K562 (cell line): Measurements from ENCODE around the gene UPK2.

Experiments
- ATF1 ChIP-seq, 2 experiments: fragments of 450-650 bp in 1 of 2; IDR thresholded peaks; 2 replicates each; pipeline ENCODE4 v1.6.1; 2016; ENCODE audit warnings: missing compliant biosample characterization in 1 of 2, missing genetic modification characterization in 1 of 2
- CBFA2T3 ChIP-seq: fragments of 450-650 bp; IDR thresholded peaks from 2 replicates; pipeline ENCODE4 v1.6.1; 2017
- GABPB1 ChIP-seq: sonication (generic); formaldehyde crosslinking; IDR thresholded peaks from 2 replicates; pipeline ENCODE4 v1.8.0; 2022; ENCODE audit warnings: mild to moderate bottlenecking, missing genetic modification reagents
- GTF2F1 ChIP-seq: IDR thresholded peaks from 2 replicates; pipeline ENCODE4 v1.6.1; 2011; ENCODE audit warnings: low read depth, low read length, improper control_type of control experiment
- KLF13 ChIP-seq: fragments of 450-650 bp; IDR thresholded peaks from 2 replicates; pipeline ENCODE4 v1.6.1; 2016; ENCODE audit warnings: missing genetic modification characterization, low read depth, mild to moderate bottlenecking, missing compliant biosample characterization, moderate library complexity, borderline replicate concordance
- MTA3 ChIP-seq: fragments of 450-650 bp; formaldehyde crosslinking; IDR thresholded peaks from 2 replicates; pipeline ENCODE4 v1.6.1; 2017; ENCODE audit warnings: mild to moderate bottlenecking, borderline replicate concordance
- POLR2A ChIP-seq: fragments of 450-650 bp; conservative IDR thresholded peaks from 2 replicates; pipeline ENCODE4 v1.6.1; 2016
- POLR2AphosphoS5 ChIP-seq: IDR thresholded peaks from 2 replicates; pipeline ENCODE4 v1.6.1; 2011; ENCODE audit warnings: mild to moderate bottlenecking, low read depth, low read length, moderate library complexity; ENCODE audit not compliant: control insufficient read depth, insufficient read depth
- SMAD3 ChIP-seq: fragments of 450-650 bp; formaldehyde crosslinking; conservative IDR thresholded peaks from 2 replicates; pipeline ENCODE4 v1.4.0; 2020; ENCODE audit warnings: mild to moderate bottlenecking
- TSHZ1 ChIP-seq: fragments of 250-450 bp; sonication (Bioruptor Pico); IDR thresholded peaks from 2 replicates; pipeline ENCODE4 v1.4.0; 2020; ENCODE audit warnings: mild to moderate bottlenecking, moderate library complexity
- TF ChIP-seq, protein P1 (sequence below), 2 experiments: fragments of 450-650 bp in 1 of 2; sonication (generic) in 1 of 2; formaldehyde crosslinking; conservative IDR thresholded peaks; 2 replicates each; pipeline versions ENCODE4 v1.4.0 to v1.8.1; 2020 to 2022; ENCODE audit warnings: mild to moderate bottlenecking in 1 of 2, missing genetic modification reagents in 1 of 2
- TF ChIP-seq, protein P2 (sequence below): sonication (generic); formaldehyde crosslinking; IDR thresholded peaks from 2 replicates; pipeline ENCODE4 v1.8.0; 2022; ENCODE audit warnings: mild to moderate bottlenecking, missing genetic modification reagents, borderline replicate concordance

DNA sequence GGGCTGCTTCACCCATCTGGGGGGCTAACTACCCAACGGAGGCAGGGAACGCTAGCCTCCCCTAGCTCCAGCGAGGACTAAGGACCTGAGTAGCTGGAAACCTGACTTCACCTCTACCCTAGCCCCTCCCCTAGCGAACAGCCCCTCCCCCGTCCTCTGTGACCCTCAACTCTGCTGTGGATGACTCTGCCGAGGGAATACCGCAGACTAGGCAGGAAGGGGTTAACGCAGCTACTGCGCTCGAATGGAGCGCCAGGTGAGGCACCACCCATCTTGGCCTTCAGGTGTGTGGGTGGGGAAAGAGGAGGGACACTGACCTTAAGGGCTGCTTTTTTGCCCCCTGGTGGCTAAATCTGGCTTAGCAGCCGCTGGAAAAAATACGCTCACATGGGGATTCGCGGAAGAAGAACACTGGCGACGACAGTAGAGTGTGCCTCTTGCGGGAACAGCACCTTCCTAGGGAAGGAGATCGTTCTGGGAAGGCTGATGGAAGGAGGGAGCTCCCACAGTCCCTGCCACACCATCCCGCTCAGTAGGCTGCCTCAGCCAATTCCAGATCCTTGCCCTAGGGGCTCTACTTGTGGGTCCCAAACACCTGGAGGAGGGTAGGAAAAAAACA is 25.9 kb upstream of the UPK2 start:
- TF ChIP-seq, protein P1, sequence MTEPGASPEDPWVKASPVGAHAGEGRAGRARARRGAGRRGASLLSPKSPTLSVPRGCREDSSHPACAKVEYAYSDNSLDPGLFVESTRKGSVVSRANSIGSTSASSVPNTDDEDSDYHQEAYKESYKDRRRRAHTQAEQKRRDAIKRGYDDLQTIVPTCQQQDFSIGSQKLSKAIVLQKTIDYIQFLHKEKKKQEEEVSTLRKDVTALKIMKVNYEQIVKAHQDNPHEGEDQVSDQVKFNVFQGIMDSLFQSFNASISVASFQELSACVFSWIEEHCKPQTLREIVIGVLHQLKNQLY (CRISPR knock-in tag; conservative IDR thresholded peaks at IDR 0.05): no peak
- 0 out of 2 replicates have a peak, but pooled peaks have one; percentile 26 for TF ChIP-seq POLR2A
- no peak for TF ChIP-seq POLR2AphosphoS5
- TF ChIP-seq CBFA2T3: no peak
- TF ChIP-seq MTA3: no peak
- no peak for TF ChIP-seq GABPB1 (CRISPR knock-in tag)
- TF ChIP-seq GTF2F1: no peak
- TF ChIP-seq, protein P2, sequence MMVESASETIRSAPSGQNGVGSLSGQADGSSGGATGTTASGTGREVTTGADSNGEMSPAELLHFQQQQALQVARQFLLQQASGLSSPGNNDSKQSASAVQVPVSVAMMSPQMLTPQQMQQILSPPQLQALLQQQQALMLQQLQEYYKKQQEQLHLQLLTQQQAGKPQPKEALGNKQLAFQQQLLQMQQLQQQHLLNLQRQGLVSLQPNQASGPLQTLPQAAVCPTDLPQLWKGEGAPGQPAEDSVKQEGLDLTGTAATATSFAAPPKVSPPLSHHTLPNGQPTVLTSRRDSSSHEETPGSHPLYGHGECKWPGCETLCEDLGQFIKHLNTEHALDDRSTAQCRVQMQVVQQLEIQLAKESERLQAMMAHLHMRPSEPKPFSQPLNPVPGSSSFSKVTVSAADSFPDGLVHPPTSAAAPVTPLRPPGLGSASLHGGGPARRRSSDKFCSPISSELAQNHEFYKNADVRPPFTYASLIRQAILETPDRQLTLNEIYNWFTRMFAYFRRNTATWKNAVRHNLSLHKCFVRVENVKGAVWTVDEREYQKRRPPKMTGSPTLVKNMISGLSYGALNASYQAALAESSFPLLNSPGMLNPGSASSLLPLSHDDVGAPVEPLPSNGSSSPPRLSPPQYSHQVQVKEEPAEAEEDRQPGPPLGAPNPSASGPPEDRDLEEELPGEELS (CRISPR knock-in tag): no peak
- TF ChIP-seq TSHZ1 (CRISPR knock-in tag): no peak
- TF ChIP-seq SMAD3 (CRISPR knock-in tag): no peak
- no peak for TF ChIP-seq KLF13 (tag)
- TF ChIP-seq ATF1 (CRISPR knock-in tag; IDR thresholded peaks at IDR 0.05): no peak
- 0 out of 2 replicates have a peak, but pooled peaks have one; percentile 16 for TF ChIP-seq ATF1 (tag; IDR thresholded peaks at IDR 0.05)
